Neutrophil (primary cell): Measurements from ENCODE around the gene INPP4B.

Experiments used
- H3K27ac ChIP-seq: fragments of 200-600 bp; sonication (generic); 2 replicates; pipeline ENCODE4 v1.5.1; 2016; ENCODE audit warnings: mild to moderate bottlenecking, moderate library complexity
- H3K27me3 ChIP-seq: fragments of 200-600 bp; sonication (generic); 2 replicates; pipeline ENCODE4 v1.6.0; 2016; ENCODE audit warnings: mild to moderate bottlenecking
- H3K36me3 ChIP-seq: fragments of 200-600 bp; sonication (generic); 2 replicates; pipeline ENCODE4 v1.5.1; 2017
- H3K4me1 ChIP-seq, 2 experiments: fragments of 200-600 bp in 1 of 2; sonication (generic) in 1 of 2; 1 replicate in 1 of 2; 2 replicates in 1 of 2; pipeline versions ENCODE4 v1.5.1 to v1.6.1; 2013 to 2016; ENCODE audit warnings: low read depth in 1 of 2, low read length in 1 of 2, mild to moderate bottlenecking in 1 of 2, moderate library complexity in 1 of 2; ENCODE audit not compliant: control insufficient read depth in 1 of 2, insufficient read depth in 1 of 2
- H3K4me3 ChIP-seq, 2 experiments: fragments of 200-600 bp in 1 of 2; sonication (generic) in 1 of 2; 1 replicate in 1 of 2; 2 replicates in 1 of 2; pipeline ENCODE4 v1.5.1; 2013 to 2016; ENCODE audit warnings: low read depth in 1 of 2, low read length in 1 of 2, mild to moderate bottlenecking in 1 of 2, moderate library complexity in 1 of 2
- H3K9me3 ChIP-seq: fragments of 200-600 bp; sonication (generic); 2 replicates; pipeline ENCODE4 v1.5.1; 2016
- CTCF ChIP-seq: fragments of 200-600 bp; sonication (generic); IDR thresholded peaks from 2 replicates; pipeline ENCODE4 v1.5.1; 2016; ENCODE audit warnings: antibody characterized with exemption

The INPP4B gene

GRCh38 chr4:142557239-142557801 lies 288.8 kb downstream of the INPP4B start:
- no peak overlapping the region for H3K27ac ChIP-seq
- no peaks in the 10 kb centered on the region for H3K4me1 ChIP-seq
- H3K36me3 ChIP-seq, result no peaks in the 10 kb centered on the region
- H3K9me3 ChIP-seq, result no peaks in the 10 kb centered on the region
- no peak for TF ChIP-seq CTCF
- no peaks in the 10 kb centered on the region for H3K27me3 ChIP-seq
- no peak overlapping the region for H3K4me3 ChIP-seq

- Histone ChIP-seq H3K9me3 (no peaks in the 10 kb centered on the region), H3K4me3 (no peak overlapping the region), H3K27ac (no peak overlapping the region), H3K27me3 (no peaks in the 10 kb centered on the region), H3K36me3 (no peaks in the 10 kb centered on the region), H3K4me1 (no peaks in the 10 kb centered on the region)
- TF ChIP-seq CTCF, result no peak
Observed at GRCh38 chr4:142556570-142557238, 289.4 kb downstream of the INPP4B start.

GRCh38 chr4:142556048-142556447 lies 290.1 kb downstream of the INPP4B start:
- H3K36me3 ChIP-seq, result no peaks in the 10 kb centered on the region
- H3K4me1 ChIP-seq, result no peaks in the 10 kb centered on the region
- H3K27me3 ChIP-seq, result no peaks in the 10 kb centered on the region
- H3K9me3 ChIP-seq, result no peaks in the 10 kb centered on the region
- H3K4me3 ChIP-seq, result no peak overlapping the region
- no peak for TF ChIP-seq CTCF
- no peak overlapping the region for H3K27ac ChIP-seq

- Histone ChIP-seq H3K27ac (no peak overlapping the region), H3K27me3 (no peaks in the 10 kb centered on the region), H3K9me3 (no peaks in the 10 kb centered on the region), H3K4me3 (no peak overlapping the region), H3K4me1 (no peaks in the 10 kb centered on the region), H3K36me3 (no peaks in the 10 kb centered on the region)
- no peak for TF ChIP-seq CTCF
Observed at GRCh38 chr4:142554412-142554811, 291.7 kb downstream of the INPP4B start.

GRCh38 chr4:142551517-142552305 lies 294.4 kb downstream of the INPP4B start:
- Histone ChIP-seq H3K9me3 (no peaks in the 10 kb centered on the region), H3K36me3 (no peaks in the 10 kb centered on the region), H3K4me3 (no peak overlapping the region), H3K27me3 (no peaks in the 10 kb centered on the region), H3K27ac (no peak overlapping the region), H3K4me1 (no peaks in the 10 kb centered on the region)
- no peak for TF ChIP-seq CTCF
